ENCODE results near the gene PER3. TPM values are rescaled to one million over a fixed set of nuclear protein-coding genes. Genes with fewer than 3 reads are reported as not detected.

Gene PER3
- total and polyA plus RNA-seq, 10 of the 15 experiments (the other 5 are each of a cell fraction or from before 2014, with no cell fraction given), result 0.06 to 0.64 (median 0.13) TPM; not detected in 1

DNA sequence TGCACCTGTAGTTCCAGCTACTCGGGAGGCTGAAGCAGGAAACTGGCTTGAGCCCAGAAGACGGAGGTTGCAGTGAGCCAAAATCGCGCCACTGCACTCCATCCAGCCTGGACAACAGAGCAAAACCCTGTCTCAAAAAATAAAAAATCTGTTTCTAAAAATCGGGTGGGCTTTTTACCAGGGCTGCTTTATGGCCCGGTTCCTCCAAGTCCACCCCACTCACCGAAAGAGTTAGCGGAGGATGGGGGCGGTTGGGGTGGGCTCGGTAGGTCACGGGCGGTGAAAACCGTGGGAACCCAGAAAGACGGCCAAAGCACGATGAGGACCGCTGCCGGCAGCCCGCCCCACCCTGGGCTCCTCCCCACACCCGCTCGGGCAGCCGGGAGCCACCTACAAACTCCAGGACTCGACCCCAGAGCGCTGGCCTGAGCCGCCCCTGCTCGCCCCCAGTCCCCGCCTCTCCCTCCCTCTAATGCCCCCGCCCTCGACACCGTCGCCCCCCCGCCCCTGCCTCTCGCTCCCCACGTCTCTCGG lies 846 bp upstream of the PER3 start:
- Histone ChIP-seq H3K27ac (ENCODE audit: control insufficient read depth, insufficient read depth) (no peak overlapping the region), H3K4me2 (ENCODE audit: control insufficient read depth, insufficient read depth) (peak overlapping the region; percentile 86), H3K9ac (ENCODE audit: control insufficient read depth, insufficient read depth, low read length) (peak overlapping the region; percentile 27; the same call in 1 of the 2 replicates), H3K27me3 (replicated peaks in 1 of 2; ENCODE audit: control insufficient read depth in 2 of 2, insufficient read depth in 2 of 2, low read length in 1 of 2) (no peaks in the 10 kb centered on the region), H4K20me1 (ENCODE audit: control insufficient read depth, insufficient read depth) (no peaks in the 10 kb centered on the region), H3K36me3 (ENCODE audit: control insufficient read depth in 2 of 2, insufficient read depth in 2 of 2, low read length in 1 of 2) (peaks cover 0 to 9% of the 10 kb centered on the region in 2 experiments; a peak in 2 of 4 replicates), H2AFZ (ENCODE audit: control insufficient read depth, low read depth, low read length) (peak overlapping the region; percentile 74), H3K9me3 (replicated peaks; ENCODE audit: control insufficient read depth, insufficient read depth, low read length) (no peaks in the 10 kb centered on the region), H3K4me3 (peak overlapping the region; percentile 43; the same call in 1 of the 2 replicates), H3K79me2 (ENCODE audit: control insufficient read depth, insufficient read depth, low read length) (no peaks in the 10 kb centered on the region), H3K4me1 (ENCODE audit: control insufficient read depth, insufficient read depth, low read length) (peaks cover 7% of the 10 kb centered on the region; the same call in 1 of the 2 replicates)
- no peak for FAIRE-seq
- no peak for TF ChIP-seq NR2F1 (conservative IDR thresholded peaks at IDR 0.05)
- TF ChIP-seq CBX3 (IDR thresholded peaks at IDR 0.05; ENCODE audit: borderline replicate concordance, low read depth), result no peak
- TF ChIP-seq TAF1 (IDR thresholded peaks at IDR 0.05; ENCODE audit: borderline replicate concordance, low read depth, low read length), result no peak
- no peak for TF ChIP-seq GABPA (IDR thresholded peaks at IDR 0.05; ENCODE audit: low read depth)
- no peak for TF ChIP-seq DPF2 (IDR thresholded peaks at IDR 0.05)
- TF ChIP-seq, protein P1, sequence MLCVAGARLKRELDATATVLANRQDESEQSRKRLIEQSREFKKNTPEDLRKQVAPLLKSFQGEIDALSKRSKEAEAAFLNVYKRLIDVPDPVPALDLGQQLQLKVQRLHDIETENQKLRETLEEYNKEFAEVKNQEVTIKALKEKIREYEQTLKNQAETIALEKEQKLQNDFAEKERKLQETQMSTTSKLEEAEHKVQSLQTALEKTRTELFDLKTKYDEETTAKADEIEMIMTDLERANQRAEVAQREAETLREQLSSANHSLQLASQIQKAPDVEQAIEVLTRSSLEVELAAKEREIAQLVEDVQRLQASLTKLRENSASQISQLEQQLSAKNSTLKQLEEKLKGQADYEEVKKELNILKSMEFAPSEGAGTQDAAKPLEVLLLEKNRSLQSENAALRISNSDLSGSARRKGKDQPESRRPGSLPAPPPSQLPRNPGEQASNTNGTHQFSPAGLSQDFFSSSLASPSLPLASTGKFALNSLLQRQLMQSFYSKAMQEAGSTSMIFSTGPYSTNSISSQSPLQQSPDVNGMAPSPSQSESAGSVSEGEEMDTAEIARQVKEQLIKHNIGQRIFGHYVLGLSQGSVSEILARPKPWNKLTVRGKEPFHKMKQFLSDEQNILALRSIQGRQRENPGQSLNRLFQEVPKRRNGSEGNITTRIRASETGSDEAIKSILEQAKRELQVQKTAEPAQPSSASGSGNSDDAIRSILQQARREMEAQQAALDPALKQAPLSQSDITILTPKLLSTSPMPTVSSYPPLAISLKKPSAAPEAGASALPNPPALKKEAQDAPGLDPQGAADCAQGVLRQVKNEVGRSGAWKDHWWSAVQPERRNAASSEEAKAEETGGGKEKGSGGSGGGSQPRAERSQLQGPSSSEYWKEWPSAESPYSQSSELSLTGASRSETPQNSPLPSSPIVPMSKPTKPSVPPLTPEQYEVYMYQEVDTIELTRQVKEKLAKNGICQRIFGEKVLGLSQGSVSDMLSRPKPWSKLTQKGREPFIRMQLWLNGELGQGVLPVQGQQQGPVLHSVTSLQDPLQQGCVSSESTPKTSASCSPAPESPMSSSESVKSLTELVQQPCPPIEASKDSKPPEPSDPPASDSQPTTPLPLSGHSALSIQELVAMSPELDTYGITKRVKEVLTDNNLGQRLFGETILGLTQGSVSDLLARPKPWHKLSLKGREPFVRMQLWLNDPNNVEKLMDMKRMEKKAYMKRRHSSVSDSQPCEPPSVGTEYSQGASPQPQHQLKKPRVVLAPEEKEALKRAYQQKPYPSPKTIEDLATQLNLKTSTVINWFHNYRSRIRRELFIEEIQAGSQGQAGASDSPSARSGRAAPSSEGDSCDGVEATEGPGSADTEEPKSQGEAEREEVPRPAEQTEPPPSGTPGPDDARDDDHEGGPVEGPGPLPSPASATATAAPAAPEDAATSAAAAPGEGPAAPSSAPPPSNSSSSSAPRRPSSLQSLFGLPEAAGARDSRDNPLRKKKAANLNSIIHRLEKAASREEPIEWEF (IDR thresholded peaks at IDR 0.05; ENCODE audit: insufficient replicate concordance, low read depth, low read length), result no peak
- ATAC-seq, result peak; percentile 69
- ChIA-PET SMC1A (ENCODE audit: uncharacterized antibody, unreplicated experiment) (no interaction called here), RAD21 (ENCODE audit: unreplicated experiment) (no interaction called here), POLR2A (no interaction called here), CTCF (no interaction called here)
- no TSS peak for BruUV-seq (replicated peaks)
- no peak for DNase-seq (ENCODE audit: low read depth, low spot score)
- WGBS (ENCODE audit: insufficient coverage, insufficient replicate concordance, low lambda C conversion rate, missing lambda C conversion rate), result 10% methylated on average over 18 of the region's 34 CpGs
- intact Hi-C loops (cut with micrococcal nuclease; ENCODE audit: unreplicated experiment) (no loop called here), in situ Hi-C loops (cut with MboI) (no loop called here)
